T-helper 9 cell (primary cell): Measurements from ENCODE around the gene NRGN.

Experiments
- DNase-seq: peaks from one replicate; pipeline ENCODE4 v3.0.0-alpha.2; 2020

Gene NRGN

DNA sequence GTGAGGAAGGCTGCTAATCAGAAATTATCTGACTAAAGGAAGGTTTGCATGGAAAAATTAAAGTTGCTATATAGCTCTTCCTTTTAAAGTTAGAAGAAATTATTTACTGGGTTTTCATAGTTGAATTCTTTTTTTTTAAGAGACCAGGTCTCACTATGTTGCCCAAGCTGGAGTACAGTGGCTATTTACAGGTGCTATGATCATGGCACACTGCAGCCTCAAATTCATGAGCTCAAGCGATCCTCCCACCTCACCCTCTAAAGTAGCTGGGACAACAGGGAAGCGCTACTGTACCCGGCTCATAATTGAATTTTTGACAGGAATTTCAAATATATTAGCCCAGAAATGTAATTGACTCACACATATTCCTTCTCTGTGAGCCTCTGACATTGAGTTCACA is 56.6 kb downstream of the NRGN start:
- no peak for DNase-seq
